NOMO-1 treated with DMSO at 0.1 percent for 48 hours (cell line): Measurements from ENCODE around the gene PCDHB8.
"Not testable (repeated sequence)": the region's sequence is repeated elsewhere in the genome, so short reads cannot be mapped to it uniquely, and the experiment has no call there.

Experiments used
- DNase-seq: peaks from one replicate; lab custom pipeline; 2025; ENCODE audit not compliant: unreplicated experiment; lab: John Stamatoyannopoulos, UW

Gene PCDHB8

GRCh38 chr5:141225421-141225820 lies 47.8 kb downstream of the PCDHB8 start:
- not testable (repeated sequence) for DNase-seq
